Measurements from ENCODE around the gene SCN4A. TPM values are rescaled to one million over a fixed set of nuclear protein-coding genes. Genes with fewer than 3 reads are reported as not detected.

Gene SCN4A
- polyA plus RNA-seq, 1 donor from 2014 or later, result not detected

DNA sequence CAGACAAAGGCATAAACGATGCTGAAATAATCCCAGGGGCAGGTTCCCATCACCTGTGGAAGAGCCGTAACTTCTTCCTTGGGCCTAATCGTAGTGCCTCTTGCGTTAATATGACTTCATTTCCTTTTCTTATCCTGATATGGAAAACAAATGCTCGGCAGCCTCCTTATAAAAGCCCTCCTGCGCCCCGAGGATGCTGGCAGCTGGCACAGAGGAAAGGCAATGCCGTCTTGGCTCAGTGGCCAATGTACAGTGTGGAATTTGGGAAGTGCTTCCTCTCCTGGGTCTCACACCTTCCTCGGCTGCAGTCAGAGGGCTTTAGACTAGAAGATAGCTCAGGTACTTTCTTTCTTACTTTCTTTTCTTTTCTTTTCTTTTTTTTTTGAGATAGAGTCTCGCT, 3.4 kb downstream of the SCN4A start:
- Histone ChIP-seq H3K9me2 (ENCODE audit: insufficient read depth, low read length) (no peaks in the 10 kb centered on the region), H3K79me2 (replicated peaks; ENCODE audit: insufficient read depth, low read length) (no peaks in the 10 kb centered on the region), H2AFZ (ENCODE audit: low read depth, low read length) (no peak overlapping the region), H3K27ac (ENCODE audit: low read length) (no peak overlapping the region), H3K9ac (ENCODE audit: low read length) (no peak overlapping the region), H3K4me2 (ENCODE audit: low read length) (no peak overlapping the region), H4K20me1 (ENCODE audit: insufficient read depth) (no peaks in the 10 kb centered on the region), H3F3A (ENCODE audit: insufficient read depth, low read length, poor library complexity, severe bottlenecking) (no peaks in the 10 kb centered on the region), H3K36me3 (ENCODE audit: insufficient read depth, low read length) (no peaks in the 10 kb centered on the region), H3K4me3 (ENCODE audit: low read length) (no peak overlapping the region), H3K27me3 (ENCODE audit: insufficient read depth, low read depth, low read length) (no peaks in the 10 kb centered on the region), H3K9me3 (ENCODE audit: low read length) (no peaks in the 10 kb centered on the region)
- TF ChIP-seq MXI1 (conservative IDR thresholded peaks at IDR 0.05; ENCODE audit: poor library complexity, severe bottlenecking) (no peak), EZH2 (IDR thresholded peaks at IDR 0.05; ENCODE audit: borderline replicate concordance, insufficient read depth, low read length, poor library complexity, severe bottlenecking) (no peak), RAD21 (conservative IDR thresholded peaks at IDR 0.05) (no peak), TAF1 (IDR thresholded peaks at IDR 0.05; ENCODE audit: low read depth) (no peak), EP300 (conservative IDR thresholded peaks at IDR 0.05; ENCODE audit: poor library complexity, severe bottlenecking) (no peak), SMC3 (conservative IDR thresholded peaks at IDR 0.05; ENCODE audit: poor library complexity) (no peak), POLR2AphosphoS5 (IDR thresholded peaks at IDR 0.05) (no peak)
- TF ChIP-seq, protein P1, sequence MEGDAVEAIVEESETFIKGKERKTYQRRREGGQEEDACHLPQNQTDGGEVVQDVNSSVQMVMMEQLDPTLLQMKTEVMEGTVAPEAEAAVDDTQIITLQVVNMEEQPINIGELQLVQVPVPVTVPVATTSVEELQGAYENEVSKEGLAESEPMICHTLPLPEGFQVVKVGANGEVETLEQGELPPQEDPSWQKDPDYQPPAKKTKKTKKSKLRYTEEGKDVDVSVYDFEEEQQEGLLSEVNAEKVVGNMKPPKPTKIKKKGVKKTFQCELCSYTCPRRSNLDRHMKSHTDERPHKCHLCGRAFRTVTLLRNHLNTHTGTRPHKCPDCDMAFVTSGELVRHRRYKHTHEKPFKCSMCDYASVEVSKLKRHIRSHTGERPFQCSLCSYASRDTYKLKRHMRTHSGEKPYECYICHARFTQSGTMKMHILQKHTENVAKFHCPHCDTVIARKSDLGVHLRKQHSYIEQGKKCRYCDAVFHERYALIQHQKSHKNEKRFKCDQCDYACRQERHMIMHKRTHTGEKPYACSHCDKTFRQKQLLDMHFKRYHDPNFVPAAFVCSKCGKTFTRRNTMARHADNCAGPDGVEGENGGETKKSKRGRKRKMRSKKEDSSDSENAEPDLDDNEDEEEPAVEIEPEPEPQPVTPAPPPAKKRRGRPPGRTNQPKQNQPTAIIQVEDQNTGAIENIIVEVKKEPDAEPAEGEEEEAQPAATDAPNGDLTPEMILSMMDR (IDR thresholded peaks at IDR 0.05; ENCODE audit: poor library complexity, severe bottlenecking), result no peak
- TF ChIP-seq, protein P2, sequence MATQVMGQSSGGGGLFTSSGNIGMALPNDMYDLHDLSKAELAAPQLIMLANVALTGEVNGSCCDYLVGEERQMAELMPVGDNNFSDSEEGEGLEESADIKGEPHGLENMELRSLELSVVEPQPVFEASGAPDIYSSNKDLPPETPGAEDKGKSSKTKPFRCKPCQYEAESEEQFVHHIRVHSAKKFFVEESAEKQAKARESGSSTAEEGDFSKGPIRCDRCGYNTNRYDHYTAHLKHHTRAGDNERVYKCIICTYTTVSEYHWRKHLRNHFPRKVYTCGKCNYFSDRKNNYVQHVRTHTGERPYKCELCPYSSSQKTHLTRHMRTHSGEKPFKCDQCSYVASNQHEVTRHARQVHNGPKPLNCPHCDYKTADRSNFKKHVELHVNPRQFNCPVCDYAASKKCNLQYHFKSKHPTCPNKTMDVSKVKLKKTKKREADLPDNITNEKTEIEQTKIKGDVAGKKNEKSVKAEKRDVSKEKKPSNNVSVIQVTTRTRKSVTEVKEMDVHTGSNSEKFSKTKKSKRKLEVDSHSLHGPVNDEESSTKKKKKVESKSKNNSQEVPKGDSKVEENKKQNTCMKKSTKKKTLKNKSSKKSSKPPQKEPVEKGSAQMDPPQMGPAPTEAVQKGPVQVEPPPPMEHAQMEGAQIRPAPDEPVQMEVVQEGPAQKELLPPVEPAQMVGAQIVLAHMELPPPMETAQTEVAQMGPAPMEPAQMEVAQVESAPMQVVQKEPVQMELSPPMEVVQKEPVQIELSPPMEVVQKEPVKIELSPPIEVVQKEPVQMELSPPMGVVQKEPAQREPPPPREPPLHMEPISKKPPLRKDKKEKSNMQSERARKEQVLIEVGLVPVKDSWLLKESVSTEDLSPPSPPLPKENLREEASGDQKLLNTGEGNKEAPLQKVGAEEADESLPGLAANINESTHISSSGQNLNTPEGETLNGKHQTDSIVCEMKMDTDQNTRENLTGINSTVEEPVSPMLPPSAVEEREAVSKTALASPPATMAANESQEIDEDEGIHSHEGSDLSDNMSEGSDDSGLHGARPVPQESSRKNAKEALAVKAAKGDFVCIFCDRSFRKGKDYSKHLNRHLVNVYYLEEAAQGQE (IDR thresholded peaks at IDR 0.05; ENCODE audit: borderline replicate concordance), result no peak

DNA sequence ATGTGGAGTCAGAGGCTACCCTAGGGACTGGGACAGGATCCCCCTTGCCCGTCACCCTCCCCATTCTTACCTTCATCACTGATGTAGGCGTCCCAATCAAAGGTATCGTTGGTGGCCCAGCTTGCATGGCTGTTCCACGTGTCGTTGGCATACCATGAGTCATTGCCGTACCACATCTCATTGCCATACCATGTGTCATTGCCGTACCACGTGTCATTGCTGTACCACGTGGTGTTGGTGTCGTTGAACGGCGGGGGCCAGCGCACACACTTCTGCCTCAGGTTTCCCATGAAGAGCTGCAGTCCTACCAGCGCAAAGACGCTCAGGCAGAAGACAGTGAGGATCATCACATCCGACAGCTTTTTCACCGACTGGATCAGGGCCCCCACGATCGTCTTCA, 4.8 kb downstream of the SCN4A start:
- H3K27ac ChIP-seq (ENCODE audit: low read length), result no peak overlapping the region
- H2AFZ ChIP-seq (ENCODE audit: low read depth, low read length), result no peak overlapping the region
- no peak overlapping the region for H3K4me2 ChIP-seq (ENCODE audit: low read length)
- H3K4me3 ChIP-seq (ENCODE audit: low read length), result no peak overlapping the region
- TF ChIP-seq TAF1 (IDR thresholded peaks at IDR 0.05; ENCODE audit: low read depth) (no peak), RAD21 (conservative IDR thresholded peaks at IDR 0.05) (no peak), POLR2AphosphoS5 (IDR thresholded peaks at IDR 0.05) (no peak), MXI1 (conservative IDR thresholded peaks at IDR 0.05; ENCODE audit: poor library complexity, severe bottlenecking) (no peak), EP300 (conservative IDR thresholded peaks at IDR 0.05; ENCODE audit: poor library complexity, severe bottlenecking) (no peak), EZH2 (IDR thresholded peaks at IDR 0.05; ENCODE audit: borderline replicate concordance, insufficient read depth, low read length, poor library complexity, severe bottlenecking) (no peak), SMC3 (conservative IDR thresholded peaks at IDR 0.05; ENCODE audit: poor library complexity) (no peak)
- TF ChIP-seq, protein P1 (IDR thresholded peaks at IDR 0.05; ENCODE audit: poor library complexity, severe bottlenecking), result no peak
- TF ChIP-seq, protein P2 (IDR thresholded peaks at IDR 0.05; ENCODE audit: borderline replicate concordance), result no peak
- no peaks in the 10 kb centered on the region for H3K9me2 ChIP-seq (ENCODE audit: insufficient read depth, low read length)
- no peak overlapping the region for H3K9ac ChIP-seq (ENCODE audit: low read length)
- no peaks in the 10 kb centered on the region for H3F3A ChIP-seq (ENCODE audit: insufficient read depth, low read length, poor library complexity, severe bottlenecking)
- H4K20me1 ChIP-seq (ENCODE audit: insufficient read depth), result no peaks in the 10 kb centered on the region
- no peaks in the 10 kb centered on the region for H3K79me2 ChIP-seq (replicated peaks; ENCODE audit: insufficient read depth, low read length)
- no peaks in the 10 kb centered on the region for H3K36me3 ChIP-seq (ENCODE audit: insufficient read depth, low read length)
- H3K9me3 ChIP-seq (ENCODE audit: low read length), result no peaks in the 10 kb centered on the region
- H3K27me3 ChIP-seq (ENCODE audit: insufficient read depth, low read depth, low read length), result no peaks in the 10 kb centered on the region

Data from neural cell (in vitro differentiated cells).